ENCODE results near the gene SRGAP2B.
"Not testable (repeated sequence)": the region's sequence is repeated elsewhere in the genome, so short reads cannot be mapped to it uniquely, and the experiment has no call there.

SRGAP2B gene

GRCh38 chr1:145082483-145083255 is 12.5 kb downstream of the SRGAP2B start:
- DNase-seq (ENCODE audit: low read depth in 2 of 2) = not testable (repeated sequence)

GRCh38 chr1:145080193-145080592 is 14.9 kb downstream of the SRGAP2B start:
- DNase-seq (ENCODE audit: low read depth in 2 of 2) = not testable (repeated sequence)

DNA sequence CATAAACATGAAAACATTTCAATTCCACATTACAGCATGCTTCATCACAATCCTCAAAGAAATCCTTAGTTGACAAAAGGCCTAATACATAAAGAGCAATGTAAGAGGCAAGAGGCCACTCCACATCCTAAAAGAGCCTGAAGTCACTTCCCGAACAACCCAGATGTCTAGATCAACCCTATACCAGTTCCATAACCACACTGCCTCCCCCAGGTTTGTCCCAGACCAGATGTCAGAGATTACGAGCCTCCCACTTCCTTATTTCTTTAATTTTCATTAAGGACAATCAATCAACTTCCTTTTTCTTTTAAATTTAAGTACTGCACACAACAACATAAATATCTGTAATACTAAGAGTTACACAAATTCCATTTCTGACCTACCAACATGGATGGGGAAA is 15.4 kb downstream of the SRGAP2B start:
- DNase-seq (ENCODE audit: low read depth in 2 of 2) = not testable (repeated sequence)

DNA sequence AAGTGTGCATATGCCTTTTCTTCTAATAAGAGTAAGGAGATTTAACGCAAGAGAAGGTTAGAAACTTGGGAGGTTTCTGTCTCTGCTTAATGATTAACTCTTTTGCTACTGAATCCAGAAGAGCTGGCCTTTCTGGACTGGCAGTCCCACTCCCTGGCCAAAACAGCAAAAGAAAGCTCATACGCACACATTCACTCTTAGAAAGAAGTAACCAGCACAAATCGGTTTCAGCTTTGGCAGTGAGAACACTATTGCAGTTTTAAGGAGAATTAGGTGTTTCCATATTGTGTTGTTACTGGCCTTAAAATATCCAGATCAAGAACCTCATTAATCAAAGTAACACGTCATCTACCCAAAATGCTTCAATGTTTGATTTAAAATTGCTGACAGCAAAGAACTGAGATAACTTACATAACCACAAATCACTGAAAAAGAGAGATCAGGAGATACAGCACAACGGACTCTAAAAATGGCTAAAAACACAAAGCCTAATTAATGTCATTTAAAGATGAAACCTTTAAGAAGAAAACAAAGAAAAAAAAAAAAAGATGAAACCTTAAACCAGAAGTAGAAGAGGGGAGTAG is 16.2 kb downstream of the SRGAP2B start:
- DNase-seq (ENCODE audit: low read depth in 2 of 2) = not testable (repeated sequence)

- DNase-seq (ENCODE audit: low read depth in 2 of 2) = not testable (repeated sequence)
These were observed 17.0 kb downstream of the SRGAP2B start for GRCh38 chr1:145077872-145078786.

DNA sequence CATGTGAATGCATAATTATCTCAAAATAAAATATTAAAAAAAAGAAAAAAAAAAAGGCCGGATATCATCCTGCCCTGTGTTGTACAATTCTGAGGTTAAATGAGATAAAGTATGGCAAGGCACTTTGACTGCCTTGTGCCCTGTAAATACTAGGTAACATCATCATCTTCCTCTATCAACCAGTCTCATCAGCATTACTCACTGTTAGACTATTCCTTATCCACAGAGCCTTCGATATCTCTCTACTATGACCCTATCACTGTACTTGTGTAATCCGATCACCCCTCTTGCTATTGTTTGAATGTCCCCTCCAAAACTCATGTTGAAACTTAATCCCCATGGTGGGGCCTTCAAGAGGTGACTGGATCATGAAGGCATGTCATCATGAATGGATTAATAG is 18.3 kb downstream of the SRGAP2B start:
- not testable (repeated sequence) for DNase-seq (ENCODE audit: low read depth in 2 of 2)

DNA sequence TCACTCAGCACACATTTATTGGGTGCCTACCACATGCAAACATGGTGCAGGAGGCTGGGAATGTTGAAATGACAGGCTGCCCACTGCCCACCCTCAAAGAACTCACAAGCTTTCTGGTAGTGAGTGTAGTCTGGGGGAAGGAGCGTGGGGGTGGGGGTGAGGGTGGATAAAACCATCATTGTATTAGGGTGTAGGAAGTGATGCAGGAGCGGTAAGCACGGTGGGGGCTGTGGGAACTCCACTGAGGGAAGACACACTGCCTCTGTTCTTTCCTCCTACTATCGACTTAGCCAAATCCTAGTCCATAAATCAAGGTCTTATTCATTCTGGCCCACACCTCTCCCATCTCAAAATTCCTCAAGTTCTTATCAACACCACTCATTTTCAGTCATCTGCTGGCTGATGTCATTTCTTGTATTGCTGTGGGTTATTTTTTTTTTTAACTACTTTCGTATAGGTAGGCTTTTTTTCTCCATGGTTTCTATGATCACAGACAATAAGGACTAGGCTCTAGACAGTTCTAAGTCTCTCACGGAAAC is 21.0 kb downstream of the SRGAP2B start:
- DNase-seq (ENCODE audit: low read depth in 2 of 2) = not testable (repeated sequence)

DNA sequence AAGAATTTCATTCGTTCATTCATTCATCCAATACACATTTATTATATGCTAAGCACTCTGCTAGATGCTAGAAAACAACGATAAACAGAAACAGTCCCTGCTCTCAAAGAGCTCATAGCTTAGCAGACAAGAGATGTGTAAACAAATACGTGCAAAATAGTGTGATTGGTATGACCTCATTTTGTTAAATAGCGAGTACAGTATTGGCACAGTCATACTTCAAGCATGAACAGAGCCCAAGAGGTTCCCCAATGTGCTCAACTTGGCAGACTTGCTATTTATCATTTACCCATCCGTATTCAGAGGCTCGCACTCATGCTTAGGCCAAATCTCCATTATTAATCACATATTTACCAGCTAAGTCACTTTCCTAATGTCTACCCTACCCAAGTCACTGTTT is 23.6 kb downstream of the SRGAP2B start:
- not testable (repeated sequence) for DNase-seq (ENCODE audit: low read depth in 2 of 2)

DNA sequence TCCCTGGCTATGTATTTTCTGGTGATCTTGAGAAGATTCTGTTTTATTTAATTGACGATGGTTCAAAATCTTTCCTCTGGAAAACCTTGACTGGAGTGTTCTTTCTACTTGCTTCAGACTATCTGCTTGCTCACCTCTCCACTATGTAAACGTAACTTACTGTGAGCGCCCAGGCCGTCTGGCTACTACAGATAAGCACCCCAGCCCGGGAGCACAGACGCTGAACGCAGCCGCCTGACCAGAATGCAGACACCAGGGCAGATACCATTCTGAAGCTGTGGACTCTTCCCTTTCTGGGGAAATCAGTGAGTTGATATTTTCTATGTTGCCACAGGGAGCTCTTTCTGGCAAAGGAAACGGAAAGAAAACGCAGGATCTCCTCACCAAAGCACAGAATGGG is 28.6 kb downstream of the SRGAP2B start:
- not testable (repeated sequence) for DNase-seq (ENCODE audit: low read depth in 2 of 2)

DNA sequence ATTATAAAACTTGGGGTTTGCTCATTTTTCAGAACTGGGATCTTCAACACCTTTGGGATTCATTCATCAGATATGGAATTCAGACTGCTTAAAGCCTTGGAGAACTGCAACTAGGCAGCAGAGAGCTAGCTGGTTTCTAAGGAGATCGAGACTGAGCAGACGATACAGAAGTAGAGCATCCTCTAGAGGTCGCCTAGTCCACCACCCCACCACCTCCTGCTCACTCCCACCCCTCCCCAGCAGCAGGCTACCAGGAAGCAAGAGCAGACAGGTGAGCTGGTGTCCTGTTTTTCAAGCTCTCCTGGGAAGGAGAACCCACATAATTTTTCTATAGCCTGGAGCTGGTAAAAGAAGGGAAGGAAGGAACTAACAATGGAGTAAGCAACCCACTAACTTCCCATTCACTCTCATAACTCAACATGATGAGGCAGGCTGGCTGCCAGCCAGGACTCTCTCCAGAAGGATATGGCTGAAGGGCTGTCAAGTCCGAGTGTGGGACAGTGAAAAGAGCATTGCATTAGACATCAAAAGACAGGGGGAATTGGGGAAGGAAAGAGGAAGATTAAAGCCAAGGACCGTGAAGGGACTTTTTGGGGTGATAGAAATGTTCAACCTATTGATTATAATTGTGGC is 29.8 kb downstream of the SRGAP2B start:
- DNase-seq (ENCODE audit: low read depth in 2 of 2) = not testable (repeated sequence)

DNA sequence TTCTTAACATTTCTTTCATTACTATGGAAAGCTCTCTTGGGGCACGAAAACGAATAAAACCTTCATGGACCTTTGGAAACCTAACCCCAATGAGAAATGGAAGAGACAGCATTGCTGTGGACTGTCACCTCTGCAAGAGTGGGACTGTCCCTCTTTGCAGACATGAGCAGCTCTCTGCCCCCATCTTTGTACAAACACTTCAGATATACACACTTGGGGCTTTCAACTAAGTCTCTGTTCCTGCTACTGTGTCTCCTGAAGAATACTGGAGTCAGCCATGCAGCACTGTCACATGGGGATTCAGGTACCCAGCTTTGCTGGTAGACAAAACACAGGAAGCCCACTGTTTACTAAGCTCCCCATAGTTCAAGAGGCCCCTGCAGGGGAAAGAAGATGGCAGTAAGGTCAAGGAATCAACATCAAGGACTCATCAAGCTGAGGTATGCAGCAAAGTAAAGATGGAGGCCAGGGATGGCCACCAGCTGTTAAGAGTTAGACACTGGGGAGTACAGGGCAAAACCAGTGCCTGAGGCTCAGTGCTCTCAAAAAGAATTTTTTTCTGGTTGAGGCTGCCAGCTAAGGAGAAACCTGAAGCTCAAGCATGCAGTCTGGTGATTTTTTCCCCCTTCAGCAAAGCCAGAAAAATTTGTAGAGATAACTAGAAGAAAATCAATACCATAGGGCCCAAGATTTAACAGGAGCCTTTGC is 31.0 kb downstream of the SRGAP2B start:
- DNase-seq (ENCODE audit: low read depth in 2 of 2) = not testable (repeated sequence)

DNA sequence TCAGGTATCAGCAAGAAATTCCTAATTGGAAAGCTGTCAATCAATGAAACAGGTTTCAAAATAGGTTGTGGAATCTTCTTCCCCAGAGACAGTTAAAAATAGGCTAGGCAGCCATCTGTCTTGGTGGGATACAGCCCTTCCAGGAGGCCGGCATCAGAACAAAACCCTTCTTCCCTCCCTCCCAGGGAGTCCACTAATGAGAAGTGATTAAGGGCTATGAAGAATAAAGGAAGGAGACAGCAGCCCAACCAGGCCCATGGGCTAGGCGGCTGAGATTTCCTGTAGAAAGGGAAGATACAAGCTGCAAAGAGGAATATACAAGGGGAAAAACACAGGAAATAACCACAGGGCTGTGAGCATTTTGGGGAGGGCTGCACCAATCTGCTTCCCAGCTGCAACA is 31.8 kb downstream of the SRGAP2B start:
- DNase-seq (ENCODE audit: low read depth in 2 of 2) = not testable (repeated sequence)

DNA sequence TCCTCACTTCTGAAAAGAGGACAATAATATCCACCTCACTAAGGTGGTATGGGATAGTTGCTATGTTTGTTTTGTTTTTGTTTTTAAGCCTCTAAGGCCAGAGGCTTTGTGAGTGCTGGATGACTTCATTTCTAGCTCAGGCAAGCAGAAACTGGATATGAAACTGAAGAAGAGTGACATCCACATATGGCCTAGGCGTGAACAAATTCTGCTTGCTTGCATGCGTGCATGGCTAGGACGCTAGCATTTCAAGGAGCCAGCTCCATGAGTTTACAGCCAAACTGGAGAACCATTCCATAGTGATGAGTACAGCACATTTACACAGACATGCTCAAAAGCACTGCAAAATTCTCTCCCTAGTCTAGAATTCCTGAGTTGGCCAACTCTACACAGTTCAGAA is 36.9 kb downstream of the SRGAP2B start:
- not testable (repeated sequence) for DNase-seq (ENCODE audit: low read depth in 2 of 2)

DNA sequence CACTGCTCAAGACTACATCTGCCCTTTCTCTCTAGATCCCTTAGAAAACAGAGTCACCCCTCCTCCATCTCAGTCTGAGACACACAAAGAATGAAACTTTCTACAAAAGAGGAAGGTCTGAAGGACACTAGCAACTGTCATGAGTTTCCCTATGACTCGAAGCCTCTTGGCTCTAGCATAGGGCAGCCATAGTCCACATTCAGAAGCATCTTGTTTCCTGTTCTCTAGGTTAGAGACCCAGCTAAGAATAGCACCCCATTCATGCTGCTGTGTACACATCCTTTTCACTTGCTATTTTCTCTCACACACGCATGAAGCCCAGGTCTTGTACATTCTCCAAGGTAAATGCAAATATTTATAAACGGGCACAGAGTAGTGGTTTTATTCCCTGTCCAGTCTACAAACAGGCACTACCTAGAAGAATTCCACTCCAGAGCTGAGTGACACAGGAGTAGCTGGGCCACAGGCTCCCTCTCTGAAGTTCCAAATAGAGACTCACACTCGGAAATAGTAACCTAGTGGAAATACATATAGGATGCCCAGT is 39.8 kb downstream of the SRGAP2B start:
- not testable (repeated sequence) for DNase-seq (ENCODE audit: low read depth in 2 of 2)

DNA sequence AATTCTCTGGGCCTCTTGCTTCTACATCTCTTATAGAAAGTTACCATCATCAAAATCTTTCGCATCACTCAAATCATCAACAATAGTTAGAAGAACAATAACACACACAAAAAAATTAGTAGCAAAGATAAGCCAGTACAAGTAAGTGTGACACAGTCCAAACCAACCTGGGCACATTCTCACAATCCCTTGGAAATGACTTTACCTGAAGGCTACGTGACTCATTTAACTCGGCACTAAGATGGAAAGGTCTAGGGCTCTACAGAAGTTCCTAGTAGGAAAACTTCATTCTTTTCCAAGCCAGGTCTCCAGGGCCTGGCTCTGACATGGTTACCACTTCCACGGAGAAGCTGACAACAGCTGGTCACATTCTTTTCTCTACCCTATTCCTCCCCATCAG is 41.7 kb downstream of the SRGAP2B start:
- not testable (repeated sequence) for DNase-seq (ENCODE audit: low read depth in 2 of 2)

DNA sequence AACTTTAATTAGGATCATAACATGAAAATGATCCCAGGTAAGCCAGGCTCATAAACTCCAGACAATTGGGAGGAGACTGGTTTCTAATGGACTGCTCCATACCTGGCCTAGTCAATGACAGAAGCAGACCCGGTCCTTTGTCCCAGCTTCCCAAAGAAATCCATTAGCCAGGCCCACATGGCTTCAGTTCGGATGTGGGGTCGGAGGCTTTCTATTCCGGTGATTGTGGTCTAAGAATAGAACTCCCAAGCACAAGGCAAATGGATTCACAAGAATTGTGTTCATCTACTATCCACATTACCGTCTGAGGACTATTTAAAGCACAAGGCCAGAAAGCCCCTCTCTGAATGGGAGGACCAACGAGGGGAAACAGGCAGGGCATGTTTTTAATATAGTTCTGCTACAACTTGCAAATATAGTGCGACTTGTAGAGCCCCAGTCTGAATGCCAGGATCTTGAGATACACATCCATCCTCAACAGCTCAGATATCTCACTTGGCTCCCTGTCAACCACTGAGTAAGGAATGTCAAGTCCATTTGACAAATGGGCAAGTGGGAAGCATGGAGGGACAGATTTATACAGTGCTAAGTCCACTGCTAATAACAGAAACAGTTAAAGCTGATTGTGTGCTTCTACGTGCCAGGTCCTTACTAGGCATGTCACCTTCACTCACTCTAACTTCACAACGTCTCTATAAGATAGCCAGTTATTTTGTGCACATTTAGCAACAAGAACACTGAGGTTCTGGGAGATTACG is 42.9 kb downstream of the SRGAP2B start:
- not testable (repeated sequence) for DNase-seq (ENCODE audit: low read depth in 2 of 2)

DNA sequence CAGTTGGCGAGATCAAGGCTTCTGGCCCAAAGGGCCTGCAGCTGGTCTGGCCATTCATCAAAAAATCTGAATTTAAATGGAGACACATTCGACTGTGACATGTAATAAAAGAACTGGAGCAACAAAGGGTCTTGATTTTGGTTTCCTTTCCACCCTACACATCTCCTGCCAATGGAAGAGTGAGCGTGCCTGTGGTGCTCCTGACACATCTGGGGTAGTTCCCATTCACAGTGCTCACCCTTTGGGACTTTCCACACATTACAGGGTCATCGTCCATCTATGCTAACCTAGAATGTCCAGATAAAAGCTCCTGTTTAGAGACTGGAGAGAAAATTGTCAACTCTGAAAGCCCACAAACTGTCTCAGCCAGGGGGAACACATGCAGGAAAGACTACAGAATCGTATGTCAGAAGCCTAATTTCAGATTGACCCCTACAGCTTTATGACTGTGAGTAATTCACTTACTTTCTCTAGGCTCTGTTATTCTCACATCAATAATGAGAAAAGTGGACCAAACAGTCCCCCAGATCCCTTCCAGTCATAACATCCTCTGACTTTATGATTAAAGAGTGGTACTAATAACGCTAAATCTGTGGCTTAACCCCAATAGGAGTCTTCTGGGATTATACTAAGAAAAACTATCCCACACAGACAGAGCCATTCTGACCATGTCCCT is 46.8 kb downstream of the SRGAP2B start:
- DNase-seq (ENCODE audit: low read depth in 2 of 2) = not testable (repeated sequence)

GRCh38 chr1:145047553-145047952 is 47.6 kb downstream of the SRGAP2B start:
- DNase-seq (ENCODE audit: low read depth in 2 of 2) = not testable (repeated sequence)

Measured in stimulated activated CD4-positive, alpha-beta T cell treated with anti-CD3 and anti-CD28 coated beads, Interleukin-15, amount 100 ng/mL, for 48 hours (primary cell).